NCI-H510A (cell line): ENCODE results near the gene SPATA12.
A peak's percentile ranks its signal among the peaks of the same experiment; 100 is the strongest.
"Not testable (repeated sequence)": the region's sequence is repeated elsewhere in the genome, so short reads cannot be mapped to it uniquely, and the experiment has no call there.

ENCODE experiments used
- DNase-seq: peaks from one replicate; lab custom pipeline; 2025; lab: John Stamatoyannopoulos, UW

SPATA12 gene

DNA sequence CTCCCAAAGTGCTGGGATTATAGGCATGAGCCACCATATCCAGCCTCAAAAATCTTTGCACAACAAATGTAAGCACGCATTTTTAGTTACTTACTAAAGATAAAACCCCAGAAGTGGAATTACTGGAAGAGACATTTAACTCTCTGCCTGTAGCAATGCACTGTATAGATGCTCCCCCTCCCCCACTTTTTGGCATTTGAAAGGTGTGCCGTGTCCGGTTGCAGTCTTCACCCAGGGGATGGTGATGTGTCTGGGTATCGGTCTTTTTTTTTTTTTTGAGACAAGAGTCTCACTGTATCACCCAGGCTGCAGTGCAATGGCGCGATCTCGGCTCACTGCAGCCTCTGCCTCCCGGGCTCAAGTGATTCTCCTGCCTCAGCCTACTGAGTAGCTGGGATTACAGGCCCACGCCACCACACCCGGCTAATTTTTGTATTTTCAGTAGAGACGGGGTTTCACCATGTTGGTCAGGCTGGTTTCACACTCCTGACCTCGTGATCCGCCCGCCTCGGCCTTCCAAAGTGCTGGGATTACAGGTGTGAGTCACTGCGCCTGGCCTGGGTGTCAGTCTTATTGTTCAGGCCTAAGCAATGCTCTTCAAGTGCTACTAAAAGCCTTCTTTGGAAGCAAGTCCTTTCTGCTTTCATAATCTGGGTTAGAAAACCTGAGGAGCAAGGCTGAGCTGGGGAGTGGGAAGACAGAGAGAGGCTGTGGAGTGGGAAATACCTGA, 23.0 kb downstream of the SPATA12 start:
- not testable (repeated sequence) for DNase-seq

DNA sequence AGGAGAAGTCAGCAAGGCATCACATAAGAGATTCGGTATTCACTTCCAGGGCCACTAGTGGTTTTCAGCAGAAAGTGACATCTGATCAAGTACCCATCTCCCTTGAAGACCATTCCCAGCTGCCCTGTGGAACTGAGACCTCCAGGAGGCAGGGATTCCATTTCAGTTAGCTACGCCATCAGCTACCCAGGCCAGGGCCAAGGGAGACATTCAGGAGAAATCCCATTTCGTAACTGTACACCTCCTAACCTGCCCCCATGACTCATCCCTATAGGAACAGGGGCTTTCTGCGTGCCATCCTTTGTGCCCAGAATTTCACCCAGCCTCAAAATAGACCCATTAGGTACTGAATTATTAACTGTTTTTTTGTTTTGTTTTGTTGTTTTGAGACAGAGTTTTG, 24.7 kb downstream of the SPATA12 start:
- DNase-seq = no peak

DNA sequence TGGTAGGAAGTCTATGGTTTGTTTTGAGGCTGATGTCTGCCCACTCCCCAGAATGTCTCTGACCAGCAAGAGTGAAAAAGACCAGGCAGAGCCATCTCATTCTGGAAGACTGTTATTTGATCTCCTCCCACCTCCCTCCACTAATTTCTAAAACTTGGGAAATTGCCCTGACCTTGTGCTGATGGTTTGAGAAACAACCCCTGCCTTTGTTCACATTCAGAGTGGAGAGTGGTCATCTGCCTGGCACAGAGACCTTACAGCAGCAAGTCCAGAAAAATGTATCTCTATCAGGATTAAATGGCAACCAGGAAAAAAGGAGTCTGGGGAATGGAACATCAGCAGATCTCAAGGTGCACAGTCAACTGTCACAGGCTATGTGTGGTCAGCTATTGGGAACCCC, 25.7 kb downstream of the SPATA12 start:
- DNase-seq = no peak

DNA sequence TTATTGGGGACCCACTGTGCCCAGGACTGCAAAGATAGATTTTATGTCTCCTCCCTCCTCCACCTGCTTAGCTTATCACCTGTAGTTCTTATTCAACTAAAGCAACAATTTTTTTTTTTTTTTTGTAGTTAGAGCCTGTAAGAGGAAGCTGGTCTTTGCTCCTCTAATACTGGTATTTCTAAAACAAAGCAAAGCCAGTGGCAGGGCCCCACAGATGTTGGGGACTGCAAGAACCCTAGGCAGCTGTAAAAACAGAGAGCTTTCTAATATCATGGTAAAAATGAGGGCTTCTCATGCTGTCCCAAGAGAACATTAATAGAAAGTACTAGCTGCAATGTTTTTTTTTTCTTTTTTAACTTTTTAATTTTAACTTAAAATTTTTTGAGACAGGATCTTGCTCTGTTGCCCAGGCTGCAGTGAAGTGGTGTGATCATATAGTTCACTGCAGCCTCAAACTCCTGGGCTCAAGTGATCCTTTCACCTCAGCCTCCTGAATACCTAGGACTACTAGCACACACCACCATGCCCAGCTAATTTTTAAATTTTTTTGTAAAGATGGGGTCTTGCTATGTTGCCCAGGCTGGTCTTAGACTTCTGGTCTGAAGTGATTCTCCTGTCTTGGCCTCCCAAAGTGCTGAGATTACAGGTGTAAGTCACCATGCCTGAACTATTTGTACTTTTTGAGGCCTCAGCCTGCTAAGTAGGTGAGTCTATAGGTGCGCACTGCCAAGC, 27.1 kb downstream of the SPATA12 start:
- no peak for DNase-seq

DNA sequence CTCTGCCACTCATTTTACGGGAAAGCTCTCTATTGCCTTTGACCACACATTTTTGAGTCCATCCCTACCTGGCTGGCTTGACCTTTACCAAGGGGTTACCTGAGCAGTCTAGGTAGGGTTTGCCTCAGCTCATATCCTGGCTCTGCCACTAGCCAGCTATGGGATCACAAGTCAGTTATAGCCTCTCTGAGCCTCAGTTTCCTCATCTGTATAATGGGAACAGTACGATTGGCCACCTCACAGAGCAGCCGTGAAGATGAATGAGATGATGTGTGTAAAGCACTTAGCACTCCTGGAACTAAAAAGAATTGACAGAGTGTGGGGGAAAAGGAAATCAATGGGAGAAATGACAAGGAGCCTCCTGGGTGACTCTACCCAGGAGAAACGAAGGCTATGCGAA, 28.0 kb downstream of the SPATA12 start:
- no peak for DNase-seq

DNA sequence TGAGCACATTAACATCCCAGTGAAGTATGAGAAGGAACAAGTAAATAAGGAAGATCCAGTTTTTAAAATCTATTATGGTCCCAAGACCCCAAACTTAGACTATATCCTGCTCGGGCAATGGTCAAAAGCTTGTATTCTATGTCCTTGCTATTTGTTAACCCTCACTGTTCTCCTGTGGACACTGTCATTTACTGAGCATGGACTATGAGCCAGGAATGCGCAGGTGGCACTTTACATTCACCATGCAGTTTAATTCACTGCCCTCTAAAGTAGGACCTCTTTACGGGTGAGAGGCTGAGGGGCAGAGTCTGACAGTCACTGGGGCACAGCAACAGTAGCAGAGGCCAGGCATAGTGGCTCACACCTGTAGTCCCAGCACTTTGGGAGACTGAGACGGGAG, 28.6 kb downstream of the SPATA12 start:
- DNase-seq = no peak

DNA sequence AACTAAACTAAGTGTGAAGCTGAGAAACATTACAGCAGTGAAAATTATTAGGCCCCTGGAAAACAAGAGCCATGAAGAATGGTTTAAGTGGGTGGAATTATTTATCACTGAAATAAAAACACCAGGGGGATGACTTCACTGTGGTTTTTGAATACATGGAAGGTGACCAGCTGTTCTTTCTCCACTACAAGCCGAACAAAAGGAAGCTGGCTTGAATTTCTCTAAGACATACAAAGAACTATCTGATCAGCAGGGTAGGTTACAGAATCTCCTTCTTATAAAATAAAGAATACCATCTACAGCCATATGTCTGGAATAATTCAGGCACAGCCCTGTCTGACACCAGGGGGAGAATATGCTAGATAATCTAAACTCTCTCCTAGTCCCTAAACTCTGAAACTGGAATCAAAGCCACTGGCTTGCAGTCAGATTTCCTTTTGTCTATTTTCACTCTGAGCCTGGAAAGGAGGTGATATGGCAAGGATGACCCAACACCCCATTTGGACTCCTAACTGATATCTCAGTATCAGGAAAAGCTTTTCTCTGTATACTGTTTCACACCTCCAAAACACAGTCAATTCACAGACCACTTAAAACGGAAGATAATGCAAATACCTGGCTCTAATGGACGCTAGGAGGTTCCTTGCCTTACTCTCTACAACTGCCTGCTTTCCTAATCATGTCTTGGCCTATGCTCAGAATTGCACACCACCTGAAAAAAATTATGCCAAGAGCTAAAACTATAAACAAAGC, 31.2 kb downstream of the SPATA12 start:
- no peak for DNase-seq

DNA sequence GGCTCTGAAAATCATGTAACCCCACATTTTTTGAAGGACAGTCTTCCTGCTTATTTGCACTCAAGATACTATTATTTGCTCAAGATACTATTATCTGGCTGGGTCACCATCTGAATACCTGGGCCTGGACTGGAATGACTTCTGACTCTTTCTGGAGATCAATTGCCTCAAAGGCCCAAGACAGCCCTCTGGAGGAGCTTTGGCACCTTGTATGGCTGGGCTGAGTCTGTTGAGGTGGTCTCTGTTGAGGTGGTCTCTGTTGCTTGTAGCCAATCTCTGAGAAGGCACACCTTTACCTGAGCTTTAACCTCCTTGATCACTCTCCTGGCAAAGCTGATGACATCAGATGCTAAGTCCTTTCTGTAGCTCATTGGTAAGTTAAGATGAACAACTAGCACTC, 33.0 kb downstream of the SPATA12 start:
- DNase-seq = no peak

DNA sequence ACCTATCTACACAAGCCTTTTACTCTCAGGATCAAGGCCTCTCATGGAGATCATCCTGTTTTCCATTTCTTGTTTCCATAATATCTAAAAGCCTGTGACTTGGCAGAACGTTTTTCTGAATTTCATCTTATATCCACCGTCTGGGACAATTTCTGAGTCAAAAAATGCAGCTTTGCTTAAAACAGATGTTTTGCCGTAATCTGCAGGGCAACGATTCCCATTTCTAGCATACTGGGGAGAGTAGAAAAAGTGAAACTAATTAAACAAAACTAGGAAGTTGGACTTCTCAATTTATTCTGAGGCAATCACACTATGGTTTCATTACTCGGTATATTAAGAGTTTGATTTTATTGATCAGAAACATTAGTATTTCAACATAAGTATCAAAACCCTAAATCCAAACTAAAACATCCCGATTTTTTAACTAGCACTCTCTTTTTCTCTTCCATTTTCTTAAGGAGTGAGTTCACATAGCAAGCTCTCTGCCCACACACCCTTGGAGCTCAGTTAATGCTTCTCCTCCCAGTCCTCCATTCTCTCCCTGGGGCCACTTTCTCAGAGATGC, 33.6 kb downstream of the SPATA12 start:
- no peak for DNase-seq

DNA sequence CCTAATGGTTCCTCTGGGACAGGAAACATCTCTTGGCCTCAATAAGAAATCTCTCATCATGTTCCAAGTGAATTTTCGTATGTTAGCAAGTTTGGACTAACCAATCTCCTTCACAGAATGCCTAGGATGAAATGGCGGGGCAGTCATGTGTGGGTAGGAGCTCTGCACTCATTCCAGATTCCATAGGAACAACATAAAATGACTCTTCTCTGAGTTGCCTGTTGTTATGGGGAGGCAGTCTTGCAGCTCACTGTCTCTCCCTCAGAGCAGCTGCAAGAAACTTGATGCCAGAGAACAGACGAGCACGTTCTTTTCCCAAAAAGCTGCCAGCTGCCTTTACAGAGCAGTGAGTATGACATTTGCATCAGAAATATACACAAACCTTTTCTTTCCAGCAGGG, 34.1 kb downstream of the SPATA12 start:
- no peak for DNase-seq

DNA sequence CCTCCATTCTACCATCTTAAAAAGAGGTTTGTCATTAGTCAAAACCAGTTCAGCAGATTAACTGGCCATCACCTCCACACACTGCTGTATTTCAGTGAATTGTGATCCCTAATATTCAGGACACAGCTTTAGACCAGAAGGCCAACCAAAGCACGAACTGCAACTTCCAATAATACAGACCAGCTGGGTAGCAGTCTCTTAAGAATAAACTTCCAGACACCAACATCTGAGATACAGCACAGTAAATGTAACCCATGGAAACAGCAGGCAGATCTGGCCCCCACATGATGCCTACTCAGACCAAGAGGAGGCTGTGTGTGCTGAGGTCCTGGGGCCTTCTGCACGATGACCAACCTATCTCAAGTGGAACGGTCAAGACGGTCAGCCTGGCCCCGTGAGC, 34.9 kb downstream of the SPATA12 start:
- DNase-seq = no peak

DNA sequence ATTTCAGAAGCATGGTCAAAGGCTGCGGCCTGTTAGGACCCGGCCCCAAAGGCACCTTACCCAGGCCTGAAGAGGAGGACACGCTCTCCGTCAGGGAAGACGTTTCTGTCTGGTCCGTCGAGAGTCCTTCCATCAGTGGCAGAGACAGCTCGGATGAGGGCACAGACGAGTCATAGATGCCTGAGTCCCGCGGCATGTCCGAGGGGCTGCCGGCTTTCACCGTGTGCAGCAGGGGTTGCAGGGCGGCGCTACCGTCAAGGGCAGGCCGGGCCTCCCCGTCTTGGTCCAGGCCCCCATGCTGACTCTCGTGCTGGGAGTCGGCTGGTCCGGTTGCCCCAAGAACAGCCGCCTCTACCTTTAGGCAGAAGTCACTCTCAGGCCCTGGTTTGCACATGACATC, 37.1 kb downstream of the SPATA12 start:
- no peak for DNase-seq

DNA sequence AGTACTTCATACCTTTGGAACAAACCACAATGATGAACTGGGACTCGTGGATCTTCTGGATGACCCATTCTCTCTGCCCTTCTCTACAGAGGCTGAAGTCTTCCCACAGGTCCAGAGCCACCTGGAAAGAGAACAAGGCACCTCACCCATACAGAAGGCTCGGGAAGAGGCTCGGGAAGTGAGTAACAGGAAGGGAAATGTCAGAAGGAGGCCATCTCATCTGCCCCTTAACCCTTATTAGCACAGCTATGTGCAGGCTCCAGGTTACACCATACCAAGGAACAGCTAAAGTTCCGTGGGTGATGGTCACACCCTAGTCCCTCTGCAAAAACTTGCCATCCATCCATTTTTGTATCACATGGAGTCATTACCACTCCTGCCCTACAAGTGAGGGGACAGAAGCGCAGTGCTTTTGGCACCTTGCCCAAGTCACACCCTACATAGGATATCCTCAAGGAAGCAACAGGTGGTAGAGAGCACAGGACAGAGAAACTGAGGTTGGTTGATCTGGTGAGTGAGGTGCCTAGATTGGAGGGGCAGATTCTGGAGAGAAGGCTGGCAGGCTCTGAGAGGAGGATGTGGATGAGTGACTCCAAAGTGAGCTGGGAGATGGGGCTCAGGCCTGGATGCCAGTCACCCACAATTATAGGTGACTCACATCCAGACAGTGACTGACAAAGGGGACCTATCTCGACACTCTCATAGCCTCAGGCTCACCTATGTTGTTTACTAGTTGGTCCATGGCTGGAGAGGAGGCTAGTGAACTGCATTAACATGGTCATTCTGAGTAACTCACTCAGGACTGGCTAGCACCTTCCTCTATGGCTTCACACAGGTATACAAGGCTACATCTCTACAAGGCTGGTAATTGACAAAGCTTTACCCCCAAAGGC, 38.2 kb downstream of the SPATA12 start:
- no peak for DNase-seq

DNA sequence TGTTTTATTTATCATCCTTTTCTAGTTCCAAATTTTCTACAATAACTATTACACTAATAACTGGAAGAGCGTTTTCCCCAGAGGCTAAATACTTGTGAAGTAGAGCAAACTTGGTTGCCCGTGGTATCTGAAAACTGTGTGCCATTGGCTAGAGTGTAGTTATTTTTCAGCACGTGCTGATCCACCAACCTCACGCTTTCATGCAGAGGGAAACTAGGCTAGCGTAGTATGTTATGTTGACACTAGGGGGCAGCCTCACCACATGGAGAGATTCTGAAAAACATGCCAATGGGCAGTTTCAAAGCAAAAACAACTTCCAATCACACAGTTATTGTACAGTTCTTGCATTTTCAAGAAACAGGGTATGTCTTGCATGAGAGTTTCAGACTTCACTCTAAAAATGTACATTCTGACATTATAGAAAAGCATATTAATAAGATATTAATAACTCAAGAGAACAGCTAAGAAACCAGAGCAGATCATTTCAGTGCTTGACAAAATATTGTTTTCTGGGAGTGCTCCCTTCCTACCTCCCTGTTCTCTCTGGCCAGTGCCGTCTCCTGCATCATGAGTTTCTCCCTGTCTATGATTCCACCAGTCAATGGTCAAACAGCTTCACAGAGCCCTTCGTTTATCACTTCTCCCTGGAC, 39.7 kb downstream of the SPATA12 start:
- peak; percentile 22 for DNase-seq

DNA sequence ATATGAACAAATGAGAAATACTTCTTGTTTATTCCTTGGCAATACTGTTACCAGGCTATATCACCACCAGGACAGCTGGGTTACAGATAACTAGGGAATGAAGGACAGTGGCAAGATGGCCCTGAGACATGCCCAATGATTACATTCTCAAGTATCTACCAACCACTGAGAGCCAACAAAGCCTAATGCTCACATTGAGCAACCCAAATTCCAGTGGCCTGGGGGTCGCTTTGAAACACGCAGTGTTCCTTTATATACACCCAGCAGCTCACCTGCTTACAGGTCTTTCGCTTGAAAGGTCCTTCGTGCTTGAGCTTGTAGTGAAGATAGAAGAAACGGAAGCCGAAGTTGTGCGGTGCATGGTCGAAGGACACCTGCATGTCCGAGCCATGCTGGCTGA, 45.1 kb downstream of the SPATA12 start:
- no peak for DNase-seq

- DNase-seq = no peak
These were observed 48.2 kb downstream of the SPATA12 start for GRCh38 chr3:57108684-57109083.

DNA sequence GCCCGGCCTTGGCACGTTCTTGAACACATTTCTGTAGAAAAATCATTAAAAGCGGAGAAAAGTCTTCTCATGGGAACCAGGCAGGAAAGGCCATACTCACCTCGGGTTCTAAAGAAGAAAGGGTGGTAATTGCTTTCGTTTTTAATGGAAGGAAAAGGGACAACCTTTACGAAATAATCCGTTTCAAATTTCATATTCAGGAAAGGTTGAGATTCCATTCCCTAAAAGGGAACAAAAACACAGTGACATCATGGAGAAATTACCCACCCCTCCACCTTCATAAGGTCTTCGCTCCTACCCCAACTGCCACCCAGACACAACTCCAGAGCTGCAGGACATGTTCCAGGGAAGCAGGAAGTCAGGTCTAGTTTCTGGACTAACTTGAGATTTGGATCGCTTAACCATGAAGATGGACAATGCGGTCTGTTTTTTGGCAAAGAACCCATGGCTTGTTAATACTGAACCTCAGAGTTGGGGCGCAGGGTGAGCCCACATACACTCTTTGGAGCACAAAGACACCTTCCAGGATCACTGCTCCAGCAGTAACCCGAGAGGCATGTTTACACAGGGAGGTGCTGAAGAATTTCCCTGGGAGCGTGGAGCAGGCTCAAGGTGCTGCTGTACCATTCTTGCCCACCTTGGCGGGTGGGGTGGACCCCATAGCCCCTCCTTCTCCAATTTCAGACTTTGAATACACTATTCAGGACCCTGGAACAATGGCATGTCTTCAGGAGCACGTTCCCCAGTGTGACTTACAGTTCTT, 49.2 kb downstream of the SPATA12 start:
- DNase-seq = no peak

GRCh38 chr3:57110214-57110613, 49.8 kb downstream of the SPATA12 start:
- DNase-seq = no peak

DNA sequence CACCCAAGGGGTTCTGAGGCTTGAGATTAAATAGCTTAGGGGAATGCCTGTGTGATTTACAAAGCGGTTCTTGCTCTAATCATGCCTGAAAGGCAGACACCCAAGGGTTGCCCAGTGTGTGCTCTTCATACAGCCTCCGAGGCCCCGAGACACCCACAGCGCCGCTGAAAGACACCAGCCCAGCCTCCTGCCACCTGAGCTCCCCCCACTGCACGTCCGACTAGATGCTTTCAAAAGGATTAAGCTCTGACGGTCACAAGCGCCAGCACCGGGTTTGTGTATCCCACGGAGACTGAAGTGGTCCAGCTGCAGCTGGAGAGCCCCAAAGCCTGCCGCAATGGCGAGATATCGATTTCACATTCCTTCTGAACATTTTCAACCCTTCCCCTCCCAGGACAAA, 50.3 kb downstream of the SPATA12 start:
- DNase-seq = peak; percentile 45

DNA sequence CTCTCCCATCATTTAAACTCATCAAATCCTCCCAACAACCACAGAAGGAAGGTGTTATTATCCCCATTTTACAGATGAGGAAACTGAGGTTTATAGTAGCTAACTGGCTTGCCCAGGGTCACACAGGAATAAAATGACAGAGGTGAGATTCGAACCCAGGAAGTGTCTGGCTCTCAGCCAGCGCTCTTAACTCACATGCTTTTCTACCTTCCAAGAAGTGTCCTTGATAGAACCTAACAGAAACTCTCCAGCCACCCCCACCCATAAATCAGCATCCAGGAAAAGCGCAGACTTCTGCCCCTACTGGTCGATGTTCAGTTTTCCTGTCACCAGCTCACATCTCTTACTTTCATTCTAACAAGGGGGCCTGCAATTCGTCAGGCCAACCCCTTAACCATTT, 51.7 kb downstream of the SPATA12 start:
- DNase-seq = no peak
